Measurements from ENCODE around the gene PRKX. TPM values are rescaled to one million over a fixed set of nuclear protein-coding genes. Genes with fewer than 3 reads are reported as not detected.

The PRKX gene
- total and polyA plus RNA-seq, 2 experiments from 2014 or later = 12.1 to 18.2 TPM

DNA sequence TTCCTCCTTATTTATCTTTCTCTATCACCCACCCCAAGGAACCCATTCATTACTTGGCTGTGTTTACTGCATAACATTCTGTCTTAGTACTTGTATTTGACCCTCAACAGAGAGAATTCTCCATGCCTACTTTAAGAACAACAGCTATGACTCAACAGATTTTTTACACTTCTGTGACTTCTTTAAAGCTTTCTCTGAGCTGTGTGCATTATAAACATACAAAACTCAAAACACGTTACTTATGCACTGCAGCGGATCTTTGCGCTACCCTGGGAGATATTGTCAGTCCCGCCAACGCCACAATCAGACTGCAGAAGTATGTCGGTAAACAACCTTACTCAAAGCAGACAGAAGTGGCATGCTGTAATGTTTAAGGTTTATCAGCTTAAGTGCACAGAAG lies 35.1 kb downstream of the PRKX start:
- no peaks in the 10 kb centered on the region for H3K4me1 ChIP-seq (ENCODE audit: insufficient read depth)
- H3K9me2 ChIP-seq (replicated peaks; ENCODE audit: insufficient read depth) = no peaks in the 10 kb centered on the region
- H3K4me3 ChIP-seq = no peak overlapping the region
- H3K4me2 ChIP-seq = no peak overlapping the region
- no peak overlapping the region for H2AFZ ChIP-seq
- H4K20me1 ChIP-seq (ENCODE audit: insufficient read depth, poor library complexity, severe bottlenecking) = no peaks in the 10 kb centered on the region
- TF ChIP-seq EZH2phosphoT487 (IDR thresholded peaks at IDR 0.05; ENCODE audit: low read depth, severe bottlenecking, unreplicated experiment) (no peak), EZH2 (IDR thresholded peaks at IDR 0.05; ENCODE audit: borderline replicate concordance) (no peak)
- TF ChIP-seq, protein P1, sequence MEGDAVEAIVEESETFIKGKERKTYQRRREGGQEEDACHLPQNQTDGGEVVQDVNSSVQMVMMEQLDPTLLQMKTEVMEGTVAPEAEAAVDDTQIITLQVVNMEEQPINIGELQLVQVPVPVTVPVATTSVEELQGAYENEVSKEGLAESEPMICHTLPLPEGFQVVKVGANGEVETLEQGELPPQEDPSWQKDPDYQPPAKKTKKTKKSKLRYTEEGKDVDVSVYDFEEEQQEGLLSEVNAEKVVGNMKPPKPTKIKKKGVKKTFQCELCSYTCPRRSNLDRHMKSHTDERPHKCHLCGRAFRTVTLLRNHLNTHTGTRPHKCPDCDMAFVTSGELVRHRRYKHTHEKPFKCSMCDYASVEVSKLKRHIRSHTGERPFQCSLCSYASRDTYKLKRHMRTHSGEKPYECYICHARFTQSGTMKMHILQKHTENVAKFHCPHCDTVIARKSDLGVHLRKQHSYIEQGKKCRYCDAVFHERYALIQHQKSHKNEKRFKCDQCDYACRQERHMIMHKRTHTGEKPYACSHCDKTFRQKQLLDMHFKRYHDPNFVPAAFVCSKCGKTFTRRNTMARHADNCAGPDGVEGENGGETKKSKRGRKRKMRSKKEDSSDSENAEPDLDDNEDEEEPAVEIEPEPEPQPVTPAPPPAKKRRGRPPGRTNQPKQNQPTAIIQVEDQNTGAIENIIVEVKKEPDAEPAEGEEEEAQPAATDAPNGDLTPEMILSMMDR (IDR thresholded peaks at IDR 0.05; ENCODE audit: poor library complexity) = no peak
- no peak for DNase-seq (ENCODE audit: low spot score)
- 76% methylated on average over 6 of the region's 6 CpGs for WGBS (ENCODE audit: low lambda C conversion rate, missing lambda C conversion rate)
- no peak overlapping the region for H3K27ac ChIP-seq
- H3K27me3 ChIP-seq = no peaks in the 10 kb centered on the region
- no peaks in the 10 kb centered on the region for H3K36me3 ChIP-seq (replicated peaks; ENCODE audit: insufficient read depth, low read depth)
- H3K9me3 ChIP-seq (ENCODE audit: low read depth) = no peaks in the 10 kb centered on the region
- no peaks in the 10 kb centered on the region for H3K79me2 ChIP-seq

- DNase-seq (ENCODE audit: low spot score) = no peak
- H3K27me3 ChIP-seq = no peaks in the 10 kb centered on the region
- H2AFZ ChIP-seq = no peak overlapping the region
- no peaks in the 10 kb centered on the region for H3K4me1 ChIP-seq (ENCODE audit: insufficient read depth)
- H3K79me2 ChIP-seq = no peaks in the 10 kb centered on the region
- no peaks in the 10 kb centered on the region for H3K9me2 ChIP-seq (replicated peaks; ENCODE audit: insufficient read depth)
- TF ChIP-seq EZH2 (IDR thresholded peaks at IDR 0.05; ENCODE audit: borderline replicate concordance) = no peak
- TF ChIP-seq, protein P1 (IDR thresholded peaks at IDR 0.05; ENCODE audit: poor library complexity) = no peak
- TF ChIP-seq EZH2phosphoT487 (IDR thresholded peaks at IDR 0.05; ENCODE audit: low read depth, severe bottlenecking, unreplicated experiment) = no peak
- H3K4me3 ChIP-seq = no peak overlapping the region
- no peaks in the 10 kb centered on the region for H4K20me1 ChIP-seq (ENCODE audit: insufficient read depth, poor library complexity, severe bottlenecking)
- 87% methylated on average over 8 of the region's 8 CpGs for WGBS (ENCODE audit: low lambda C conversion rate, missing lambda C conversion rate)
- H3K36me3 ChIP-seq (replicated peaks; ENCODE audit: insufficient read depth, low read depth) = no peaks in the 10 kb centered on the region
- no peak overlapping the region for H3K27ac ChIP-seq
- H3K9me3 ChIP-seq (ENCODE audit: low read depth) = no peaks in the 10 kb centered on the region
- H3K4me2 ChIP-seq = no peak overlapping the region
Measured at GRCh38 chrX:3674881-3675280, 38.6 kb downstream of the PRKX start.

DNA sequence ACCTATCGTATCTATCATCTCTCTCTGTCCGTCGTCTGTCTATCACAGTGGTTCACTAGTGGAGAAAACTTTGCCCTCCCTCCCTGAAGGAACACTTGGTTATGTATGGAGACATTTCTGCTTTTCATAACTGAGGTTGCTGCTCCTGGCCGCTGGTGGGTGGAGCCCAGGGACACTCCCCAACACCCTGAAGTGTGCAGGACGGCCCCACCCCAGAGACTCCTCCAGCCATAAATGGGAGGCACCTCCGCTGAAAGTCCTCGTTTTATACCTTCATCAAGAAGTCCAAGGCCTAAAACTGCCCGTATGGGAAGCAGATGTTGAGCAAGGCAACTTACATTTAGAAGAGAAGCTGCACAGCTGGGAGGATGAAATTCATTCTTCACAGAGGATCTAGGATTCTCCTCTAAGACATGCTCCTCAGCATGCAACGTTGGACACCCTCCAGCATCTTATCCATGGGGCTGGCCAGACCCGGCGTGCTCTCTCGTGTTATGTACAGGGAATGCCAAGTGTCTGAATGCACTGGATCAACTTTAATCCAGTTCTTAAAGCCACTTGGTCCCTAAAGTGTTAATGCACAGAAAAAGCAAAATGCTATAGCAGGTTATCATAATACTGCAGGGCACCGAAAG lies 43.5 kb downstream of the PRKX start:
- no peaks in the 10 kb centered on the region for H3K79me2 ChIP-seq
- H3K27ac ChIP-seq = no peak overlapping the region
- H3K27me3 ChIP-seq = no peaks in the 10 kb centered on the region
- no peaks in the 10 kb centered on the region for H3K4me1 ChIP-seq (ENCODE audit: insufficient read depth)
- 88% methylated on average over 13 of the region's 13 CpGs for WGBS (ENCODE audit: low lambda C conversion rate, missing lambda C conversion rate)
- H3K36me3 ChIP-seq (replicated peaks; ENCODE audit: insufficient read depth, low read depth) = no peaks in the 10 kb centered on the region
- no peaks in the 10 kb centered on the region for H3K9me2 ChIP-seq (replicated peaks; ENCODE audit: insufficient read depth)
- no peak overlapping the region for H2AFZ ChIP-seq
- H3K9me3 ChIP-seq (ENCODE audit: low read depth) = no peaks in the 10 kb centered on the region
- H3K4me2 ChIP-seq = no peak overlapping the region
- no peak for DNase-seq (ENCODE audit: low spot score)
- TF ChIP-seq EZH2phosphoT487 (IDR thresholded peaks at IDR 0.05; ENCODE audit: low read depth, severe bottlenecking, unreplicated experiment) (no peak), EZH2 (IDR thresholded peaks at IDR 0.05; ENCODE audit: borderline replicate concordance) (no peak)
- TF ChIP-seq, protein P1 (IDR thresholded peaks at IDR 0.05; ENCODE audit: poor library complexity) = no peak
- no peaks in the 10 kb centered on the region for H4K20me1 ChIP-seq (ENCODE audit: insufficient read depth, poor library complexity, severe bottlenecking)
- no peak overlapping the region for H3K4me3 ChIP-seq

Data from hepatocyte (in vitro differentiated cells).